ENCODE measurements around the gene STAT6.

Gene STAT6

GRCh38 chr12:57134949-57135348 lies 23.8 kb upstream of the STAT6 start:
- H3K4me3 Mint-ChIP-seq: peak overlapping the region; percentile 62 to 76 (median 66)
- H3K27ac Mint-ChIP-seq: peak overlapping the region; percentile 94 to 100 (median 99)
- peaks cover 3% of the 10 kb centered on the region for H3K27me3 Mint-ChIP-seq (ENCODE audit: low read depth)

GRCh38 chr12:57133916-57134315 lies 22.8 kb upstream of the STAT6 start:
- H3K27ac Mint-ChIP-seq: peak overlapping the region; percentile 94 to 100 (median 99)
- H3K36me3 Mint-ChIP-seq (ENCODE audit: low read depth): peaks cover 7% of the 10 kb centered on the region

More at GRCh38 chr12:57134949-57135348, 23.8 kb upstream of the STAT6 start:
- no peak for TF ChIP-seq CTCF (IDR thresholded peaks at IDR 0.05; ENCODE audit: unreplicated experiment in 3 of 3)
- peaks cover 87% of the 10 kb centered on the region for H3K4me1 Mint-ChIP-seq
- H3K9me3 Mint-ChIP-seq: no peaks in the 10 kb centered on the region
- peaks cover 16% of the 10 kb centered on the region for H3K36me3 Mint-ChIP-seq (ENCODE audit: low read depth)

GRCh38 chr12:57133013-57133569 lies 21.9 kb upstream of the STAT6 start:
- Mint-ChIP-seq H3K4me1 (peaks cover 74% of the 10 kb centered on the region), H3K36me3 (ENCODE audit: low read depth) (no peaks in the 10 kb centered on the region), H3K9me3 (no peaks in the 10 kb centered on the region), H3K4me3 (peak overlapping the region; percentile 56 to 98 (median 96)), H3K27me3 (ENCODE audit: low read depth) (peaks cover 3% of the 10 kb centered on the region), H3K27ac (peak overlapping the region; percentile 94 to 100 (median 99))
- TF ChIP-seq CTCF (IDR thresholded peaks at IDR 0.05; ENCODE audit: unreplicated experiment in 3 of 3): no peak

More at GRCh38 chr12:57133916-57134315, 22.8 kb upstream of the STAT6 start:
- peaks cover 3% of the 10 kb centered on the region for H3K27me3 Mint-ChIP-seq (ENCODE audit: low read depth)
- no peaks in the 10 kb centered on the region for H3K9me3 Mint-ChIP-seq
- peak overlapping the region; percentile 51 to 72 (median 67) for H3K4me3 Mint-ChIP-seq
- no peak for TF ChIP-seq CTCF (IDR thresholded peaks at IDR 0.05; ENCODE audit: unreplicated experiment in 3 of 3)
- peaks cover 82% of the 10 kb centered on the region for H3K4me1 Mint-ChIP-seq

- H3K9me3 Mint-ChIP-seq: no peaks in the 10 kb centered on the region
- peak overlapping the region; percentile 94 to 100 (median 99) for H3K27ac Mint-ChIP-seq
- H3K36me3 Mint-ChIP-seq (ENCODE audit: low read depth): no peaks in the 10 kb centered on the region
- H3K4me3 Mint-ChIP-seq: peak overlapping the region; percentile 94 to 98 (median 96)
- H3K4me1 Mint-ChIP-seq: peaks cover 68% of the 10 kb centered on the region
- TF ChIP-seq CTCF (IDR thresholded peaks at IDR 0.05; ENCODE audit: unreplicated experiment in 3 of 3): no peak
- peaks cover 3% of the 10 kb centered on the region for H3K27me3 Mint-ChIP-seq (ENCODE audit: low read depth)
Observed at GRCh38 chr12:57131896-57132744, 21.0 kb upstream of the STAT6 start.

- no peak for TF ChIP-seq CTCF (IDR thresholded peaks at IDR 0.05; ENCODE audit: unreplicated experiment in 3 of 3)
- Mint-ChIP-seq H3K9me3 (no peaks in the 10 kb centered on the region), H3K4me3 (peak overlapping the region; percentile 94 to 98 (median 96)), H3K27ac (peak overlapping the region; percentile 54 to 100 (median 62)), H3K27me3 (ENCODE audit: low read depth) (peaks cover 3% of the 10 kb centered on the region), H3K36me3 (ENCODE audit: low read depth) (no peaks in the 10 kb centered on the region), H3K4me1 (peaks cover 74% of the 10 kb centered on the region)
Observed at GRCh38 chr12:57130941-57131340, 19.8 kb upstream of the STAT6 start.
